ENCODE results near the gene RNF223.
A peak's percentile ranks its signal among the peaks of the same experiment; 100 is the strongest.
"Not testable (repeated sequence)": the region's sequence is repeated elsewhere in the genome, so short reads cannot be mapped to it uniquely, and the experiment has no call there.

RNF223 gene

GRCh38 chr1:1030867-1031658, 43.0 kb downstream of the RNF223 start:
- DNase-seq (ENCODE audit: low read depth in 2 of 2): not testable (repeated sequence)

- DNase-seq (ENCODE audit: low read depth in 2 of 2): no peak
Measured at GRCh38 chr1:1027791-1028190, 46.3 kb downstream of the RNF223 start.

DNA sequence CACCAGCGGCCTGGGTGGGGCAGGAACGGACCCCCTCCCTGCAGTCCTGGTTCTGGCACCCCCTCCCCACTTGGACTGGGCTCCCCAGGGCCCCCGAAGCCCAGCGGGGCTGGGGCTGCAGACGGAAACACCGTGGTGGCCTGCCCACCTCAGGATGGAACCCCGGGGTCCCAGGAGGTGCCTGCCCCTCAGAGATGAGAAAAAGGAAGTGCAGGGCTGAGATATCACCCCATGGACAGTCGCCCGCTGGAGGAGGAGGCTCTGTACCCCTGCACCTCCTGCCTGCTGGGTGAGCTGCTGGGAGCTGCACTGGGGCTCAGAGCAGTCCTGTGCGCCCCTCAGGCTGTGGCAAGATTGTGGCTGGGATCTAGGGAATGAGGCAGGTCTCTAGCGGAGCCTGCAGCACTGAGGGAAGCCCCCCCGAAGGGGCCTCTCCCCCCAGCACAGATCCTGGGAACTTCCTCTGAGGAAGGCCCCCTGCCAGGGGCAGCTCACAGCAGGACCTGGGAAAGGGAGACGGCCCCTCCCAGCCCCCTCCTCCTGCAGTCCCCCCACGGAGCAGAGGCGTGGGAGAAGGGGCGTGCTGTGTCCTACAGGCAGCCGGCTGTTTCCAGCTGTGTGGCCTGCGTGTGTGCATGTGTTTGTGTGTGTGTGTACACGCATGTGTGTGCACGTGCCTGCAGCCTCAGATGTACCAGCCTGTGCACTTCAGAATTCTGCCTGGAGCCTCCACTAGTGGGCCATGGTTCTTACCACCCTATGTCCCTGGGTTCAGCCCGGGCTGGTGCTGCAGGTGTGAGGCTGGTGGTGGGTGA, 47.3 kb downstream of the RNF223 start:
- no peak for DNase-seq (ENCODE audit: low read depth in 2 of 2)

DNA sequence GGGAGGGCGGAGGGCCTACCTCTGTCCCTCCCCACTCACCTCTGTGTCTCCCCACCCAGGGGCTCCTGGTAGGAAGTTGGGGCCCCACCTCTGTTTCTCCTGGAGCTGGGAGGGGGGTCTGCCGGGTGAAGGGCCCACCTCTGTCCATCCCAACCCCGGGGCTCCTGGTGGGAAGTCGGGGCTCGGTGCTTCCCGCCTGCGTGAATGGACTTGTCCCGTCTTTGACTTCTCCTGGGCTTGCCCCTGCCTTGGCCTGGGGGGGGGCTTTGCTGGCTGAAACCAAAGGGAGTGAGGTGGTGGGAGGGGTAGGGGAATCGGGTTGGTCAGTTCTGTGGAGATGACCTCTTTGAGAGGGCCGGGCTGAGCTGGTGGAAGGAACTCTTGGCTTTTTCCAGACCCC, 48.4 kb downstream of the RNF223 start:
- DNase-seq (ENCODE audit: low read depth in 2 of 2): no peak

DNA sequence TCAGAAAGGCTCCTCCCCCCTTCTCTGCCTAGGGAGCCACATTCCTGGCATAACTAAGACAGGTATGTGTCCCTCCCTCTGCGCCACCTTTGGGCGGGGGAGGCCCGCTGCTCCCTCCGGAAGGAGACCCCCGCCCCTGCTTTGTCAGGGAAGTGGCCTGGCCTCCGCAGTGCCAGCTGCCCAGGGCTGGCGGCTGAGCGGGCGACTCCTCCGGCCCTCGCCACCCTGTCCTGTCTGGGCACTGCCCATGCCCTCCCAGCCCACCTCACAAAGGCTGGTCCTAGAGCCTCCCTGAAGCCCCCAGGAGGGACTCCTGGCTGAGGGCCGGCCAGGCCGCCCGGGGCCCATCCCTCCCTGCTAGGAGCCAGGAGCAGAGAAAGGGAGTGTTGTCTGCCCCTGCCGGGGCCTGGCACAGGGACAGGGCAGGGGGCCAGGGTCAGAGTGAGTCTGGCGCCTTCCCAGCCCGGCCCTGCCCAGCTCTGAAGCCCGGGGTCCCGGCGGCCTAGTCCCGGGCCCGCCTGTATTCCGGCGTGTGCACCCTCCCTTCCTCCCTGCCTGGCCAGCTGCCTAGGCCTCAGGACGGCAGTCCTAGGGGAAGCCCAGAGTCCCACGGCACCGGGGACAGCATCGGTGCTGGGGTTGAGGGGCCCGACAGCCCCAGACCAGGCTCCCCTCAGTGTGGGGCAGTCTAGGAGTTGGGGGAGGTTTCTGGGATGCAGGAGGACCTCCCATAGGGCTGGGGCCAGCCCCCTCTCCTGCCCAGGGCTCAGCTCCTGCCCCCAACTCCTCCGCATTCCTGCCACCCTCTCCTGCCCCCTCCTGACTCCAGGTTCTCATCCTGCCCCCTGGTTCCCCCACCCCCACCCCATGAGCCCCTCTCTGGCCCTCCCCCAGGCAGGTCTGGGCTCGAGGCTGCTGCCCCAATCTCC, 49.1 kb downstream of the RNF223 start:
- DNase-seq (ENCODE audit: low read depth in 2 of 2): no peak

DNA sequence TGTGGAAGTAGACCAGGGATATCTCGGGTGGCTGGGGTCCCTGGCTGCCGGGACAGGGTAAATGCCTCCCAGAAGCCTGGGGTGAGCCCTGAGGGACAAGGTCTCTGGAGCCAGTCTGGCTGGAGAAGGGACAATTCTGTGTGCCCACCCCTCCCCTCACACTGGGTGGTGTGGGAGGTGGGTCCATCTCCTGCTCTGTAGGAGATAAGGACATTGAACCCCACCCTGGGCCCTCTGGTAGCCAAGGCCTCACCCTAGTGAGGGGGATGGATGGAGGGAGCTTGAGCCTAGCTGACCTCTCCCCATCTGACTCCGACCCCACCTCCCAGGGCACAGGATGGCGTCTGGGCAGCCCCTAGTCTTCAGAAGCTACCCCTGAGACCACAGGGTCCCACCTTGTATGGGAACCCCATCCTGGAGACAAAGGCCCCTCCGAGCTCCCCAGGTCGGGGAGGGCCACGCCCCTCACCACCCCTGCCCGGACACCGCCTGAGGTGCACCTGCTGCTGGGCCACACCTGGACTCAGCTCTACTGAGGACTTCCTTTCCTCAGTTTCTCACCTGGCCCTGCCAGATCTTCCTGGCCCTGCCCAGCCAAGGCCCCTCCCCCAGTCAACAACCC, 49.8 kb downstream of the RNF223 start:
- no peak for DNase-seq (ENCODE audit: low read depth in 2 of 2)

DNA sequence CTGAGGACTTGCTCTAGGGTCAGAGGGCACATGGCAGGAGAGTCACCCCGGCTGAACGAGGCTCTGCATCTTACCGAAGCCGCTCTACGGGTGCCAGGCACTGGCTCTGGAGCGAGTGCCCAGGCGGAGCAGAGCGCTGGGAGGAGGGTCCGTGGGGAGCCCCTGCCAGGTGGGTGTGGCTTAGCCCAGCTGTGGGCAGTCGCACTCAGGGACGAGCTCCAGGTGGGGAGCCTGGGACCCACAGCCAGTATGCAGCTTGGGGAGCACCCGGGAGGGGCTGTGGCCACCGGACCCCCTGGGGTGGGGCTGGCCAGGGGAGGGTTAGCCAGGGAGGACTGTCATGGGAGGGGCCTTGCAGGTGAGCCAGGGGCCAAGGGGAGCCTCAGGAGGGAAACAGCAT, 50.4 kb downstream of the RNF223 start:
- DNase-seq (ENCODE audit: low read depth in 2 of 2): no peak

DNA sequence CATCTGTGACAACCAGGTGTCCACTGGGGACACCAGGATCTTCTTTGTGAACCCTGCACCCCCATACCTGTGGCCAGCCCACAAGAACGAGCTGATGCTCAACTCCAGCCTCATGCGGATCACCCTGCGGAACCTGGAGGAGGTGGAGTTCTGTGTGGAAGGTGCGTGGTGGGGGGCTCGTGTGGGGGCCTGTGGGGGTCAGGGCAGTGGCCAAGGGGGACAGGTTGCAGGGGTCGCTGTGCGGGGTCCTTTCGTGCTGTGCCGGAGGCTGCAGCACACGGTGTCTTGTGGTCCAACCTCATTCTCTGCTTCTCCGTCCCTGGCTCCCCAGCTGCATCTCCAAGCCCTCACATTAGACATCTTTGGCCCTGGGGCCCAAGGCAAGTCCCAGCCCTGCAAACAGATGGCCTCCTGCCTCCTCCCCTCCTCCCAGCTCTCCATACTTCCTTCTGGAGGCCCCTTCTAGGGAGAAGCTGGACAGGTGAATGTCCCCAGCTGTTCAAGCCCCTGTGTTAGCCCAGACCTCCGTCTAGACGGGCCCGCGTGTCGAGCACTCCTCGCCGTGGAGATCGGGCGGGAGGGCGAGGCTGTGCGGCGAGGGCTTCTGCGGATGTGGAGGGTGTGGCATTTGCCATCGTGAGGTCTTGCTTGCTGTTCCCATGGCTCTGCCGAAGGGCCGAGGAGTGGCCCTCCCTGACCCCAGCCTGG, 51.6 kb downstream of the RNF223 start:
- no peak for DNase-seq (ENCODE audit: low read depth in 2 of 2)

DNA sequence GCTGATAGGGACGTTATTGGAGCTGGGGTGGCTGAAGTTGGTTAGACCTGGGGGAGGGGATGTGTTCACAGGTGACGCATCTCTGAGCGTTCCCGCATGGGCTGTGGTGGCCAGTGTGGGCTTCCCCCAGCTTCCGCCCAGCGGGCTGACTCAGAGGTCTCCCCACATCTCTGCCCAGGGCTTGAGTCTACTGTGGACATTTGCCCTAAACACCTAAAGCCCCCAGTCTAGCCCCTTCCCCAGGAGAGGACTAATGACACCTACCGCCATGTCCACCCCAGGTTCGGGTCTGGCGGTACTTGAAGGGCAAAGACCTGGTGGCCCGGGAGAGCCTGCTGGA, 52.2 kb downstream of the RNF223 start:
- DNase-seq (ENCODE audit: low read depth in 2 of 2): no peak

DNA sequence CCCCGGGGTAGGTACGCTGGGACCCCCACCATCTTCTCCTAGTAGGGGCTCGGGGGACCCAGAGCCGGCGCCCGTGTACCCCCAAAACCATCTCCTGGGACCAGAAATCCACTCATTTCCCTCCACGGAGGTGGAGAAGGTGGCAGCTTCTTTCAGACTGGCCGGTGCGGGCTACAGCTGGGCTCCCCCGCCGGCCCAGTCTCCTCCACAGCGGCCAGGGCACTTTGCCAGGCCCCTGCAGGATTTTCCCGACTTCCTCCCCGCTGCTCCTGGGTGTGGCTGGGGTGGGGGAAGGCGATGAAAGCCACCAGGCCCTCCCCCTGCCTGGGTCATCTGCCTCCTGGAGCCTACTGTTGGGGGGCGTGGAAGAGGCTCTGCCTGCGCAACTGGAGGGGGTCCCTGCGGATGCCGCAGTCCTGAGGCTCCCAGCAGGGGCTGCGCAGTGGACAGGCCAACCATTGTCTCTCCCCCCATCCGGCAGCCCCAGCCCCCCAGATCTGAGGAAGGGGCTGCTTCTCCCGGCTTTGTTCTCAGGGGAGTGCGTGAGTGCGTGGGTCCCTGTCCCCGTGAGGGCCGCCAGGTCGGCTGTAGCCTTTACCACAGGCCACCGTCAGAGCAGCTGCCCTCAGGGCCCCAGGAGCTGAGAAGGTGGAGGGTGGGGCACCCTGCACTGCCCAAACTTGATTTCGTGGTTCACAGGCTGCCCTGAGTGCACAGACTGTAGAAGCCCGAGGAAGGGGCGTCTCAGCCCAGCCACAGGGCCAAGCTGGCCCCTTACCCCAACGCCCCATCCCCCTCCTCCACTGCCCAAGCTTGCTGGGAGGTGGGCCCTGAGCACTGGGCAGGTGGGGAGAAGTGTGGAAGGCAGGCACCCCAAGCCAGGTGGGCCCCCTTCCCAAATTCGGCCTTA, 52.8 kb downstream of the RNF223 start:
- DNase-seq (ENCODE audit: low read depth in 2 of 2): peak; percentile 39 to 52

Data from fibroblast of skin of left biceps (primary cell).